SK-N-SH treated with all-trans-retinoic acid at 6 μM for 48 hours (cell line): ENCODE results near the gene MMS19.

Experiments used
- BACH2 ChIP-seq: fragments of 250-450 bp; sonication (Bioruptor Pico); IDR thresholded peaks from 2 replicates; pipeline ENCODE4 v1.9.0; 2021; ENCODE audit warnings: mild to moderate bottlenecking, borderline replicate concordance
- CSDC2 ChIP-seq: fragments of 250-450 bp; sonication (Bioruptor Pico); IDR thresholded peaks from 2 replicates; pipeline ENCODE4 v1.5.0; 2020; ENCODE audit warnings: mild to moderate bottlenecking, moderate library complexity
- OSR1 ChIP-seq: fragments of 250-450 bp; sonication (Bioruptor Pico); IDR thresholded peaks from 2 replicates; pipeline ENCODE4 v1.8.0; 2022; ENCODE audit warnings: moderate library complexity, mild to moderate bottlenecking, inconsistent platforms
- SNAI2 ChIP-seq: fragments of 250-450 bp; sonication (Bioruptor Pico); IDR thresholded peaks from 2 replicates; pipeline ENCODE4 v1.5.0; 2020; ENCODE audit warnings: mild to moderate bottlenecking, moderate library complexity
- TCF4 ChIP-seq: fragments of 250-450 bp; sonication (Bioruptor Pico); IDR thresholded peaks from 2 replicates; pipeline ENCODE4 v1.8.0; 2021; ENCODE audit warnings: mild to moderate bottlenecking, moderate library complexity, borderline replicate concordance
- ZFP3 ChIP-seq: fragments of 250-450 bp; sonication (Bioruptor Pico); IDR thresholded peaks from 2 replicates; pipeline ENCODE4 v1.5.0; 2020; ENCODE audit warnings: mild to moderate bottlenecking, moderate library complexity
- ZNF8 ChIP-seq: fragments of 450-650 bp; formaldehyde crosslinking; IDR thresholded peaks from 2 replicates; pipeline ENCODE4 v1.5.0; 2020; ENCODE audit warnings: mild to moderate bottlenecking, moderate library complexity
- TF ChIP-seq, protein P1 (sequence below): fragments of 250-450 bp; sonication (Bioruptor Pico); IDR thresholded peaks from 2 replicates; pipeline ENCODE4 v1.8.0; 2020; ENCODE audit warnings: mild to moderate bottlenecking, moderate library complexity, borderline replicate concordance
- TF ChIP-seq, protein P2 (sequence below): fragments of 250-450 bp; sonication (Bioruptor Pico); IDR thresholded peaks from 2 replicates; pipeline ENCODE4 v1.5.1; 2020; ENCODE audit warnings: low read depth, mild to moderate bottlenecking, moderate library complexity
- TF ChIP-seq, protein P3 (sequence below): fragments of 250-450 bp; sonication (Bioruptor Pico); IDR thresholded peaks from 2 replicates; pipeline ENCODE4 v1.5.1; 2021; ENCODE audit warnings: mild to moderate bottlenecking, moderate library complexity

DNA sequence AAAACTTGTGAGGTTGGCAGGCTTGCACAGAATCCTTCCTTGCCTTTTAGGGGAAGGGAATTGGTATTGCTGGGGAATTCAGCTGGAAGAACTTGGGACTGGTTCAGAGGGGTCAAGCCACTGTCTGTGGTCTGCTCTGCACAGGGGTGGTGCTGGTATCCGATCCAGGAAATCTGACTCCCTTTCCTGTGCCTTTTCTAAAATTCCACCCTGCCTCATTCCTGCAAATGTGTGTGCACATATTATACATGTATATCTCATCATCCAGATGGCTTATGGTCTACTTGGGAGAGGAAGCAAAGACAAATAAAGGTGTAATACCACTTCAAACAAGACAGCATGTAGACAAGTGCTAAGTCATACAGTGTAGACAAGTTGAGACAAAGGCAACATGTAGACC, 14.8 kb upstream of the MMS19 start:
- no peak for TF ChIP-seq OSR1 (CRISPR knock-in tag)
- no peak for TF ChIP-seq ZNF8
- TF ChIP-seq CSDC2: no peak
- no peak for TF ChIP-seq ZFP3 (CRISPR knock-in tag)
- TF ChIP-seq, protein P1, sequence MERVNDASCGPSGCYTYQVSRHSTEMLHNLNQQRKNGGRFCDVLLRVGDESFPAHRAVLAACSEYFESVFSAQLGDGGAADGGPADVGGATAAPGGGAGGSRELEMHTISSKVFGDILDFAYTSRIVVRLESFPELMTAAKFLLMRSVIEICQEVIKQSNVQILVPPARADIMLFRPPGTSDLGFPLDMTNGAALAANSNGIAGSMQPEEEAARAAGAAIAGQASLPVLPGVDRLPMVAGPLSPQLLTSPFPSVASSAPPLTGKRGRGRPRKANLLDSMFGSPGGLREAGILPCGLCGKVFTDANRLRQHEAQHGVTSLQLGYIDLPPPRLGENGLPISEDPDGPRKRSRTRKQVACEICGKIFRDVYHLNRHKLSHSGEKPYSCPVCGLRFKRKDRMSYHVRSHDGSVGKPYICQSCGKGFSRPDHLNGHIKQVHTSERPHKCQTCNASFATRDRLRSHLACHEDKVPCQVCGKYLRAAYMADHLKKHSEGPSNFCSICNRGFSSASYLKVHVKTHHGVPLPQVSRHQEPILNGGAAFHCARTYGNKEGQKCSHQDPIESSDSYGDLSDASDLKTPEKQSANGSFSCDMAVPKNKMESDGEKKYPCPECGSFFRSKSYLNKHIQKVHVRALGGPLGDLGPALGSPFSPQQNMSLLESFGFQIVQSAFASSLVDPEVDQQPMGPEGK (CRISPR knock-in tag): no peak
- no peak for TF ChIP-seq SNAI2
- TF ChIP-seq, protein P2, sequence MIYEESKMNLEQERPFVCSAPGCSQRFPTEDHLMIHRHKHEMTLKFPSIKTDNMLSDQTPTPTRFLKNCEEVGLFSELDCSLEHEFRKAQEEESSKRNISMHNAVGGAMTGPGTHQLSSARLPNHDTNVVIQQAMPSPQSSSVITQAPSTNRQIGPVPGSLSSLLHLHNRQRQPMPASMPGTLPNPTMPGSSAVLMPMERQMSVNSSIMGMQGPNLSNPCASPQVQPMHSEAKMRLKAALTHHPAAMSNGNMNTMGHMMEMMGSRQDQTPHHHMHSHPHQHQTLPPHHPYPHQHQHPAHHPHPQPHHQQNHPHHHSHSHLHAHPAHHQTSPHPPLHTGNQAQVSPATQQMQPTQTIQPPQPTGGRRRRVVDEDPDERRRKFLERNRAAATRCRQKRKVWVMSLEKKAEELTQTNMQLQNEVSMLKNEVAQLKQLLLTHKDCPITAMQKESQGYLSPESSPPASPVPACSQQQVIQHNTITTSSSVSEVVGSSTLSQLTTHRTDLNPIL (CRISPR knock-in tag): no peak
- TF ChIP-seq BACH2 (CRISPR knock-in tag): no peak
- TF ChIP-seq, protein P3, sequence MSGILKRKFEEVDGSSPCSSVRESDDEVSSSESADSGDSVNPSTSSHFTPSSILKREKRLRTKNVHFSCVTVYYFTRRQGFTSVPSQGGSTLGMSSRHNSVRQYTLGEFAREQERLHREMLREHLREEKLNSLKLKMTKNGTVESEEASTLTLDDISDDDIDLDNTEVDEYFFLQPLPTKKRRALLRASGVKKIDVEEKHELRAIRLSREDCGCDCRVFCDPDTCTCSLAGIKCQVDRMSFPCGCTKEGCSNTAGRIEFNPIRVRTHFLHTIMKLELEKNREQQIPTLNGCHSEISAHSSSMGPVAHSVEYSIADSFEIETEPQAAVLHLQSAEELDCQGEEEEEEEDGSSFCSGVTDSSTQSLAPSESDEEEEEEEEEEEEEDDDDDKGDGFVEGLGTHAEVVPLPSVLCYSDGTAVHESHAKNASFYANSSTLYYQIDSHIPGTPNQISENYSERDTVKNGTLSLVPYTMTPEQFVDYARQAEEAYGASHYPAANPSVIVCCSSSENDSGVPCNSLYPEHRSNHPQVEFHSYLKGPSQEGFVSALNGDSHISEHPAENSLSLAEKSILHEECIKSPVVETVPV: no peak
- no peak for TF ChIP-seq TCF4 (CRISPR knock-in tag)
